Smooth muscle cell of the brain vasculature (primary cell): ENCODE data around the gene GABRA4.

Experiments
- DNase-seq: peaks from one replicate; pipeline ENCODE4 v3.0.0-alpha.2; 2012; ENCODE audit warnings: low read depth, low spot score

The GABRA4 gene

DNA sequence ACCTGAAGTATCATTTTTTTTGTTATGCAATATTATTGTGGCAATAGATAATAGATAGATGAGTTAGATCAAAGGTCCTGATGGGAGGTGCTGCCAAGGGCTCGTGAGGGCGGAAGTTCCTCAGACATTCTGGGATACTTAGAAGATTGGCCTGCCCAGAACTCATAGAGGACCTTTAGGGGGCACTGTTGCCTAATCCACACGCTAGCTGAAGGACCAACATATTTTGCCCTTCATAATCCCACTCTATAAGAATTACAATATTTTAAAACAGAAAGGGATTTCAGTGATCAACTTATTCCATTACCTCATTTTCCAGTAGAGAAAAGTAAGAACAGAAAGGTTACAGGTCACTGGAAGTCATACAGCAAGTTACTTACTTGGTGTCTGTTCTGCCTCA is 61.4 kb downstream of the GABRA4 start:
- DNase-seq, result peak; percentile 40

- DNase-seq, result no peak
Measured at GRCh38 chr4:46930891-46931290, 62.5 kb downstream of the GABRA4 start.

- no peak for DNase-seq
Measured at GRCh38 chr4:46927201-46927600, 66.2 kb downstream of the GABRA4 start.

- DNase-seq, result no peak
Measured at GRCh38 chr4:46924789-46925529, 68.4 kb downstream of the GABRA4 start.

GRCh38 chr4:46922205-46922604 is 71.2 kb downstream of the GABRA4 start:
- DNase-seq, result no peak

- no peak for DNase-seq
Measured at GRCh38 chr4:46909078-46909477, 84.3 kb downstream of the GABRA4 start, which contains the start of gene COX7B2. Gene COX7B2, minus strand, starts transcription at chr4:46909245. Its CDS starts 174,053 bp downstream, at chr4:46735192.

DNA sequence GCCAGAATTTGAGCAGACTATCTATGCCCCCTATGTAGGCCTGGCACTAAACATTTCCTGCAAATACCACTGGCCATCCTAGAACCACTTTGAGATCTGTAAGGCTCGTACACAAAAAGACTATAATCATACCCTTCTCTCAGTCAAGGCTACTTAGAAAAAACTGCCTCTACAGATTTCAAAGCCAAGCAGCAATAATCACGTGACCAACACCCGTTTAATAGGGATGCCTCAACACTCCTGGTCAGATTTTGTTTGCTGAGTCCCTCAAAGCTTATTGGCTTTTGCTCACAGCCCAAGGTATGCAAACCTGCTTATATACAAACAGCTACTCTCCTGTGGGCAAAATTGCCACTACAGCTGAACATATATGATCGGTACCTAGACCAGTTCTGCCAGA is 85.2 kb downstream of the GABRA4 start:
- DNase-seq, result no peak

GRCh38 chr4:46900082-46900481 is 93.3 kb downstream of the GABRA4 start:
- DNase-seq, result no peak

DNA sequence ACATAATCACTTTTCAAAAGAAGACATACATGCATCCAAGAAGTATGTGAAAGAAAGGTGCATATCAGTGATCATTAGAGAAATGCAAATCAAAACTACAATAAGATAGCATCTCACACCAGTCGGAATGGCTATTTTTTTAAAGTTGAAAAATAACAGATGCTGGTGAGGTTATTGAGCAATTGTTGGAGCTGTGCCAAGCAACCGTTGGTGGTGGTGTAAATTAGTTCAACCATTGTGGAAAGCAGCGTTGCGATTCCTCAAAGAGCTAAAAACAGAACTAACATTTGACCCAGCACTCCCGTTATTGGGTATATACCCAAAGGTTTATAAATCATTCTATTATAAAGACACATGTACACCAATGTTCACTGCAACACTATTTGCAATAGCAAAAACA is 98.6 kb downstream of the GABRA4 start:
- no peak for DNase-seq

- DNase-seq, result no peak
Measured at GRCh38 chr4:46890056-46890455, 103.3 kb downstream of the GABRA4 start.

DNA sequence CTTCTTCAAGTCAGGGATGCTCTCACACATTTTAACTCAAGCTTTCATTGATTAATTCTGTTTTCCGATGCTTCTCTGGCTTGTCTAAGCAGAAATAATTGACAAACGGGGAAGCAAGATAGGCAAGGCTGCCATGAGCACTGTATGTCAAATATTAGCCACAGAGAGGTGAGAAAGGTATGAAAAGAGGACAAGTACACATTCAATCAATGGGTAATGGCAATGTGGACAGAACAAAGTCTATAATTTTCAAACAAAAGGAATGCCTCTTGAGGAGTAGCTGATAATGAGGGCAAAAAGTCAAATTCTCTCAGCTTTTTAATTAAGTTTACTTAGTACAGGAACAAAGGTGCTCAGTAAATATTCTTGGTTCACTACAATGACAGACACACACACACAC is 104.0 kb downstream of the GABRA4 start:
- DNase-seq, result no peak

- no peak for DNase-seq
Measured at GRCh38 chr4:46886711-46887110, 106.7 kb downstream of the GABRA4 start.

GRCh38 chr4:46878641-46879040 is 114.7 kb downstream of the GABRA4 start:
- no peak for DNase-seq

GRCh38 chr4:46874811-46875210 is 118.6 kb downstream of the GABRA4 start:
- DNase-seq, result no peak

GRCh38 chr4:46870411-46870810 is 123.0 kb downstream of the GABRA4 start:
- DNase-seq, result no peak
